GM23248 (cell line): ENCODE measurements around the gene EPN3.

ENCODE experiments used
- EZH2 ChIP-seq: fragments of 200-600 bp; sonication (generic); IDR thresholded peaks from 2 replicates; pipeline ENCODE4 v1.6.1; 2018; ENCODE audit warnings: antibody characterized with exemption, mild to moderate bottlenecking; ENCODE audit not compliant: insufficient read depth, poor library complexity, severe bottlenecking
- EZH2phosphoT487 ChIP-seq: fragments of 200-600 bp; sonication (generic); IDR thresholded peaks from 2 replicates; pipeline ENCODE4 v1.6.1; 2018; ENCODE audit warnings: antibody characterized with exemption, moderate library complexity, mild to moderate bottlenecking, low read depth; ENCODE audit not compliant: insufficient read depth

DNA sequence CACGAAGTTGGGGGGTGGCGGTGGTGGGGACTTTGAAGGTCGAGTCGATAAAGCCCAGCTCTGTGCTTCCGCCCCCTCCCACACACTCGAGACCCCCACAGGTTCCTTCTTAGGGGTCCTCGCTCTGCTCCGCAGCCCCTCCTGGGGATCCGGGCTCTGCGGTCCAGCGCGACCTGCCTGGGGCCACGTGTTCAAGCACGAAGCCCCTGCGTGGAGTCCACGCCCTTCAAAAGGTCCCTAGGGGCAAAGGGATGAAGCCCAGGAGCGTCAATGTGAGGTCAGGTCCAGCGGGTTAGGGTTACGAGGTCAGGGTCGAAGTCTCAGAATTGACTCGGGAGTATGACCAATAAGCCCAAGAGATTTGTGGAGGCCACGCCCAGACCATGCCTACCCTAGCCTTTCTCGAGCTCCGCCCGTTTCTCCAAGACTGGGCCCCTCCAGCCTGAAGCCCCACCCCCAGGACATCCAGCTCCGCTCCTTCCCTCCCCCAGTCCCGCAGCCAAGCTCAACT is 27.2 kb downstream of the EPN3 start:
- TF ChIP-seq EZH2 (no peak), EZH2phosphoT487 (no peak)
